Fibroblast of lung (primary cell): Measurements from ENCODE around the gene ANKRD33. TPM values are rescaled to one million over a fixed set of nuclear protein-coding genes. Genes with fewer than 3 reads are reported as not detected.
A peak's percentile ranks its signal among the peaks of the same experiment; 100 is the strongest.

Source experiments
- DNase-seq, 2 donors: peaks; one replicate each; pipeline versions ENCODE4 v3.0.0 to v3.0.0-alpha.2; 2010; ENCODE audit warnings: low read depth in 2 of 2
- H2AFZ ChIP-seq: 2 replicates; pipeline ENCODE4 v1.5.1; 2012; ENCODE audit warnings: low read length, control low read depth, inconsistent platforms
- H3K27ac ChIP-seq: 2 replicates; pipeline ENCODE4 v1.5.1; 2011; ENCODE audit warnings: low read length, control low read depth; ENCODE audit not compliant: insufficient read depth
- H3K27me3 ChIP-seq: 2 replicates; pipeline ENCODE4 v1.5.1; 2011; ENCODE audit warnings: mild to moderate bottlenecking, low read length; ENCODE audit not compliant: control insufficient read depth, insufficient read depth
- H3K36me3 ChIP-seq: 2 replicates; pipeline ENCODE4 v1.5.1; 2011; ENCODE audit warnings: low read length; ENCODE audit not compliant: control insufficient read depth, insufficient read depth
- H3K4me1 ChIP-seq: 2 replicates; pipeline ENCODE4 v1.5.1; 2011; ENCODE audit warnings: low read length; ENCODE audit not compliant: control insufficient read depth, insufficient read depth; ENCODE audit errors: extremely low read depth
- H3K4me2 ChIP-seq: 2 replicates; pipeline ENCODE4 v1.5.1; 2011; ENCODE audit warnings: low read length, control low read depth; ENCODE audit not compliant: insufficient read depth; ENCODE audit errors: extremely low read depth
- H3K4me3 ChIP-seq, 4 experiments: fragments of 200-600 bp in 1 of 4; sonication (generic) in 1 of 4; replicated peaks in 1 of 4; 2 replicates each; pipeline ENCODE4 v1.5.1; 2011 to 2016; ENCODE audit warnings: low read length in 4 of 4, low read depth in 3 of 4, mild to moderate bottlenecking in 3 of 4, control low read depth in 2 of 4, inconsistent platforms in 1 of 4, mixed read lengths in 1 of 4; ENCODE audit not compliant: insufficient read depth in 1 of 4; ENCODE audit errors: control extremely low read depth in 1 of 4
- H3K79me2 ChIP-seq: 2 replicates; pipeline ENCODE4 v1.5.1; 2012; ENCODE audit warnings: mild to moderate bottlenecking, low read length, inconsistent platforms; ENCODE audit not compliant: control insufficient read depth, insufficient read depth
- H3K9ac ChIP-seq: 2 replicates; pipeline ENCODE4 v1.5.1; 2011; ENCODE audit warnings: mild to moderate bottlenecking, low read length, control low read depth; ENCODE audit not compliant: insufficient read depth
- H3K9me3 ChIP-seq: 2 replicates; pipeline ENCODE4 v1.5.1; 2012; ENCODE audit warnings: low read depth, low read length; ENCODE audit not compliant: control insufficient read depth, insufficient read depth
- H4K20me1 ChIP-seq: 2 replicates; pipeline ENCODE4 v1.5.1; 2011; ENCODE audit warnings: low read length; ENCODE audit not compliant: control insufficient read depth, insufficient read depth; ENCODE audit errors: extremely low read depth
- EZH2 ChIP-seq: IDR thresholded peaks from 2 replicates; pipeline ENCODE4 v1.5.1; 2012; ENCODE audit warnings: low read length, control low read depth, mild to moderate bottlenecking; ENCODE audit errors: missing control alignments
- polyA plus RNA-seq, 2 donors: library from polyadenylated mRNA; depleted of rRNA in 1 of 2; stranded (reverse) in 1 of 2; unstranded in 1 of 2; fragments of >200 nt; gene quantifications; 2 replicates each; pipeline ENCODE4 v1.2.1, GENCODE V29; 2011 to 2012; ENCODE audit warnings: missing spikeins in 1 of 2
- total RNA-seq: library from RNA; depleted of rRNA; stranded (reverse); fragments of >200 nt; gene quantifications from 2 replicates; pipeline ENCODE4 v1.2.1, GENCODE V29; 2014
- TF ChIP-seq, protein P1 (sequence below), 2 donors: IDR thresholded peaks in 1 of 2; conservative IDR thresholded peaks in 1 of 2; 1 replicate in 1 of 2; 2 replicates in 1 of 2; pipeline ENCODE4 v1.5.1; 2011 to 2012; ENCODE audit warnings: low read length in 2 of 2, control low read depth in 1 of 2, inconsistent platforms in 1 of 2, low read depth in 1 of 2, mild to moderate bottlenecking in 1 of 2

ANKRD33 gene
- total and polyA plus RNA-seq, 2 donors (not counting 1 experiment from before 2014, with no cell fraction given) = under 0.01 TPM; not detected in 1

DNA sequence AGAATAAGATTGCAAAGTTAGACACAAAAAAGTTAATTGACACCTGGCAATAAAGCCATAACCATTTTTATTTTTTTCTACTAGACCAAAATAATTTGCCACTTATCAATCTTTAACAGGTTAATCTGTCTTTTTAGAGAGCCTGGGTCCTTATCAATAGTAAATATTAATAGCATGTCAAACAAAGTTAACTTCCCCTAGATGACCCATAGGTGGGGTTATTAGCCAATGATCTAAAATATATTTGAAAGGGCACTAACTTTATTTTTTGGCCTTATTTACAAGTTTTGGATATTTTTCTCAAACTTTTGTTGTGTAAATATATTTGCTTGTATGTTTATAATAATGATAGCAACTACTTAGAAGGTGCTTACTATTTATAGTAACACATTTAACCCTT lies 3.9 kb downstream of the ANKRD33 start:
- H3K27ac ChIP-seq = no peak overlapping the region
- no peak overlapping the region for H2AFZ ChIP-seq
- H3K36me3 ChIP-seq = no peaks in the 10 kb centered on the region
- TF ChIP-seq, protein P1, sequence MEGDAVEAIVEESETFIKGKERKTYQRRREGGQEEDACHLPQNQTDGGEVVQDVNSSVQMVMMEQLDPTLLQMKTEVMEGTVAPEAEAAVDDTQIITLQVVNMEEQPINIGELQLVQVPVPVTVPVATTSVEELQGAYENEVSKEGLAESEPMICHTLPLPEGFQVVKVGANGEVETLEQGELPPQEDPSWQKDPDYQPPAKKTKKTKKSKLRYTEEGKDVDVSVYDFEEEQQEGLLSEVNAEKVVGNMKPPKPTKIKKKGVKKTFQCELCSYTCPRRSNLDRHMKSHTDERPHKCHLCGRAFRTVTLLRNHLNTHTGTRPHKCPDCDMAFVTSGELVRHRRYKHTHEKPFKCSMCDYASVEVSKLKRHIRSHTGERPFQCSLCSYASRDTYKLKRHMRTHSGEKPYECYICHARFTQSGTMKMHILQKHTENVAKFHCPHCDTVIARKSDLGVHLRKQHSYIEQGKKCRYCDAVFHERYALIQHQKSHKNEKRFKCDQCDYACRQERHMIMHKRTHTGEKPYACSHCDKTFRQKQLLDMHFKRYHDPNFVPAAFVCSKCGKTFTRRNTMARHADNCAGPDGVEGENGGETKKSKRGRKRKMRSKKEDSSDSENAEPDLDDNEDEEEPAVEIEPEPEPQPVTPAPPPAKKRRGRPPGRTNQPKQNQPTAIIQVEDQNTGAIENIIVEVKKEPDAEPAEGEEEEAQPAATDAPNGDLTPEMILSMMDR (conservative IDR thresholded peaks at IDR 0.05 in 1 of 2, IDR thresholded peaks at IDR 0.05 in 1 of 2; ENCODE audit: low read depth in 1 of 2, low read length in 2 of 2) = peak in 1 of 2 donors; percentile 43
- TF ChIP-seq EZH2 = no peak
- no peak overlapping the region for H3K4me2 ChIP-seq
- peak in 1 of 2 donors; percentile 51 for DNase-seq
- no peaks in the 10 kb centered on the region for H4K20me1 ChIP-seq
- no peaks in the 10 kb centered on the region for H3K9me3 ChIP-seq
- no peak overlapping the region for H3K4me3 ChIP-seq
- H3K9ac ChIP-seq = no peak overlapping the region
- no peaks in the 10 kb centered on the region for H3K4me1 ChIP-seq
- no peaks in the 10 kb centered on the region for H3K79me2 ChIP-seq
- no peaks in the 10 kb centered on the region for H3K27me3 ChIP-seq

- Histone ChIP-seq H3K27ac (no peak overlapping the region), H3K4me2 (no peak overlapping the region), H3K4me3 (no peak overlapping the region), H3K36me3 (no peaks in the 10 kb centered on the region), H3K9ac (no peak overlapping the region), H3K9me3 (no peaks in the 10 kb centered on the region), H4K20me1 (no peaks in the 10 kb centered on the region), H3K27me3 (no peaks in the 10 kb centered on the region), H2AFZ (no peak overlapping the region), H3K4me1 (no peaks in the 10 kb centered on the region), H3K79me2 (no peaks in the 10 kb centered on the region)
- DNase-seq = no peak
- no peak for TF ChIP-seq EZH2
Observed at GRCh38 chr12:51893786-51894185, 5.9 kb downstream of the ANKRD33 start.

DNA sequence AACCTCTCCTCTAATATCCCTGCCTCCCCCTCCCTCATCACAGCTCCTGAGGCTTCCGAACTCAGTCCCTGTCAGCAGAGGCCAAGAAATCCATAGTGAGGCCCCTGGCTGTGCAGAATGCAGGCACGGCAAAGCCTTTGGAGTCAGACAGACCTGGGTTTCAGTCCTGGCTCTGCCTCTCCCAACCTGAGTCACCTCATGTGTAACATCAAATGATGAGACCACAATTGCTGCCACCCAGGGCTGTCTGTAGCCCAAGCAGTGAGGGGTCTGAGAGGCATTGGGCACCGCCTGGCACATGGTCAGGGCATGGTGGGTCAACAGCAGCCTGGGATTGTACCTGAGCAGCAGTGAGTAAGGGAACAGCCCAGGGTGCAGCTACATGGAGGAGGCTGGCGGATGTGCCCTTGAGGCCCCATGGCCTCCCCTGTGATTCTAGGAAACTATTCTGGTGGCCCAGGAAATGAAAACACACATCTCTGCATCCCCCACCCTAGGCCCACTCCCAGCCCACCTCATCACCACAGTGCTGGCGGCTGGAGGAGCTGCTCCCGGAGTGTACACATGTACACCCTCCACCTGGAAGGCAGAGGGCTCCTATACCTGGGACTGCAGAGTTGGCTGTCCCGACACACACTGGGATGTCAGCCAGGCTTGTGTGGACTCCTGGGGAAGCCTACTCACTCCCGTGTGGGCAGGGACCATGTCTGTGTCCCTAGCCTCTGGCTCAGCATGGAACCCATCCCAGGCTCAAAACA lies 7.7 kb downstream of the ANKRD33 start:
- Histone ChIP-seq H3K4me2 (no peak overlapping the region), H3K9ac (no peak overlapping the region), H3K9me3 (no peaks in the 10 kb centered on the region), H2AFZ (no peak overlapping the region), H3K79me2 (no peaks in the 10 kb centered on the region), H3K27ac (no peak overlapping the region), H3K36me3 (no peaks in the 10 kb centered on the region), H3K4me1 (no peaks in the 10 kb centered on the region), H3K4me3 (no peak overlapping the region), H3K27me3 (no peaks in the 10 kb centered on the region), H4K20me1 (no peaks in the 10 kb centered on the region)
- no peak for DNase-seq
- TF ChIP-seq, protein P1 (conservative IDR thresholded peaks at IDR 0.05 in 1 of 2, IDR thresholded peaks at IDR 0.05 in 1 of 2; ENCODE audit: low read depth in 1 of 2, low read length in 2 of 2) = no peak
- no peak for TF ChIP-seq EZH2
